ENCODE results near the gene SNTG2.

The SNTG2 gene

GRCh38 chr2:1262609-1263008, 312.0 kb downstream of the SNTG2 start:
- no peak overlapping the region for H3K4me3 ChIP-seq (ENCODE audit: low read length, poor library complexity, severe bottlenecking)
- H3K79me2 ChIP-seq (ENCODE audit: insufficient read depth, low read length), result no peaks in the 10 kb centered on the region
- H2AFZ ChIP-seq (ENCODE audit: low read length), result no peak overlapping the region
- no peak overlapping the region for H3K4me2 ChIP-seq (ENCODE audit: low read depth, low read length, poor library complexity, severe bottlenecking)
- H3K9me3 ChIP-seq (ENCODE audit: insufficient read depth, low read depth, low read length), result no peaks in the 10 kb centered on the region
- H3F3A ChIP-seq (ENCODE audit: low read depth), result no peaks in the 10 kb centered on the region
- no peaks in the 10 kb centered on the region for H4K20me1 ChIP-seq (ENCODE audit: insufficient read depth, low read length, poor library complexity, severe bottlenecking)
- H3K4me1 ChIP-seq (ENCODE audit: insufficient read depth, low read length, poor library complexity, severe bottlenecking), result peaks cover 8% of the 10 kb centered on the region
- H3K9me2 ChIP-seq (replicated peaks; ENCODE audit: low read depth, low read length), result no peaks in the 10 kb centered on the region
- H3K27me3 ChIP-seq (ENCODE audit: insufficient read depth, low read length, poor library complexity, severe bottlenecking), result no peaks in the 10 kb centered on the region
- TF ChIP-seq CTCF (conservative IDR thresholded peaks at IDR 0.05; ENCODE audit: low read length) (no peak), EZH2phosphoT487 (IDR thresholded peaks at IDR 0.05; ENCODE audit: borderline replicate concordance) (no peak)
- H3K9ac ChIP-seq (ENCODE audit: low read depth, low read length, poor library complexity, severe bottlenecking), result no peak overlapping the region
- H3K36me3 ChIP-seq (ENCODE audit: insufficient read depth, low read length), result no peaks in the 10 kb centered on the region

GRCh38 chr2:1265454-1265853, 314.8 kb downstream of the SNTG2 start:
- no peaks in the 10 kb centered on the region for H3K9me2 ChIP-seq (replicated peaks; ENCODE audit: low read depth, low read length)
- H3K79me2 ChIP-seq (ENCODE audit: insufficient read depth, low read length), result no peaks in the 10 kb centered on the region
- H3K9ac ChIP-seq (ENCODE audit: low read depth, low read length, poor library complexity, severe bottlenecking), result no peak overlapping the region
- H3K9me3 ChIP-seq (ENCODE audit: insufficient read depth, low read depth, low read length), result no peaks in the 10 kb centered on the region
- H3K27me3 ChIP-seq (ENCODE audit: insufficient read depth, low read length, poor library complexity, severe bottlenecking), result no peaks in the 10 kb centered on the region
- no peaks in the 10 kb centered on the region for H4K20me1 ChIP-seq (ENCODE audit: insufficient read depth, low read length, poor library complexity, severe bottlenecking)
- H3F3A ChIP-seq (ENCODE audit: low read depth), result no peaks in the 10 kb centered on the region
- H3K4me2 ChIP-seq (ENCODE audit: low read depth, low read length, poor library complexity, severe bottlenecking), result no peak overlapping the region
- TF ChIP-seq EZH2phosphoT487 (IDR thresholded peaks at IDR 0.05; ENCODE audit: borderline replicate concordance) (no peak), CTCF (conservative IDR thresholded peaks at IDR 0.05; ENCODE audit: low read length) (no peak)
- H2AFZ ChIP-seq (ENCODE audit: low read length), result no peak overlapping the region
- no peaks in the 10 kb centered on the region for H3K36me3 ChIP-seq (ENCODE audit: insufficient read depth, low read length)
- no peaks in the 10 kb centered on the region for H3K4me1 ChIP-seq (ENCODE audit: insufficient read depth, low read length, poor library complexity, severe bottlenecking)
- H3K4me3 ChIP-seq (ENCODE audit: low read length, poor library complexity, severe bottlenecking), result no peak overlapping the region

GRCh38 chr2:1266351-1266750, 315.7 kb downstream of the SNTG2 start:
- TF ChIP-seq CTCF (conservative IDR thresholded peaks at IDR 0.05; ENCODE audit: low read length) (no peak), EZH2phosphoT487 (IDR thresholded peaks at IDR 0.05; ENCODE audit: borderline replicate concordance) (no peak)
- H3K4me3 ChIP-seq (ENCODE audit: low read length, poor library complexity, severe bottlenecking), result no peak overlapping the region

More at GRCh38 chr2:1266351-1266750, 315.7 kb downstream of the SNTG2 start:
- no peaks in the 10 kb centered on the region for H3K36me3 ChIP-seq (ENCODE audit: insufficient read depth, low read length)
- H3K4me2 ChIP-seq (ENCODE audit: low read depth, low read length, poor library complexity, severe bottlenecking), result no peak overlapping the region
- H3K9me2 ChIP-seq (replicated peaks; ENCODE audit: low read depth, low read length), result no peaks in the 10 kb centered on the region
- no peaks in the 10 kb centered on the region for H3F3A ChIP-seq (ENCODE audit: low read depth)
- no peaks in the 10 kb centered on the region for H4K20me1 ChIP-seq (ENCODE audit: insufficient read depth, low read length, poor library complexity, severe bottlenecking)
- no peak overlapping the region for H3K9ac ChIP-seq (ENCODE audit: low read depth, low read length, poor library complexity, severe bottlenecking)
- no peaks in the 10 kb centered on the region for H3K9me3 ChIP-seq (ENCODE audit: insufficient read depth, low read depth, low read length)
- H3K4me1 ChIP-seq (ENCODE audit: insufficient read depth, low read length, poor library complexity, severe bottlenecking), result no peaks in the 10 kb centered on the region
- H3K79me2 ChIP-seq (ENCODE audit: insufficient read depth, low read length), result no peaks in the 10 kb centered on the region
- no peaks in the 10 kb centered on the region for H3K27me3 ChIP-seq (ENCODE audit: insufficient read depth, low read length, poor library complexity, severe bottlenecking)
- no peak overlapping the region for H2AFZ ChIP-seq (ENCODE audit: low read length)
